Neural progenitor cell (in vitro differentiated cells): ENCODE results near the gene DHRS3.

ENCODE experiments used
- CTCF ChIP-seq: fragments of 200-600 bp; sonication (generic); IDR thresholded peaks from 2 replicates; pipeline ENCODE4 v1.5.1; 2017; ENCODE audit warnings: antibody characterized with exemption, mild to moderate bottlenecking
- EZH2 ChIP-seq: fragments of 200-600 bp; sonication (generic); IDR thresholded peaks from 2 replicates; pipeline ENCODE4 v1.6.1; 2017; ENCODE audit warnings: antibody characterized with exemption, mild to moderate bottlenecking, moderate library complexity
- EZH2phosphoT487 ChIP-seq: fragments of 200-600 bp; sonication (generic); IDR thresholded peaks from 2 replicates; pipeline ENCODE4 v1.6.1; 2017; ENCODE audit warnings: antibody characterized with exemption

DNA sequence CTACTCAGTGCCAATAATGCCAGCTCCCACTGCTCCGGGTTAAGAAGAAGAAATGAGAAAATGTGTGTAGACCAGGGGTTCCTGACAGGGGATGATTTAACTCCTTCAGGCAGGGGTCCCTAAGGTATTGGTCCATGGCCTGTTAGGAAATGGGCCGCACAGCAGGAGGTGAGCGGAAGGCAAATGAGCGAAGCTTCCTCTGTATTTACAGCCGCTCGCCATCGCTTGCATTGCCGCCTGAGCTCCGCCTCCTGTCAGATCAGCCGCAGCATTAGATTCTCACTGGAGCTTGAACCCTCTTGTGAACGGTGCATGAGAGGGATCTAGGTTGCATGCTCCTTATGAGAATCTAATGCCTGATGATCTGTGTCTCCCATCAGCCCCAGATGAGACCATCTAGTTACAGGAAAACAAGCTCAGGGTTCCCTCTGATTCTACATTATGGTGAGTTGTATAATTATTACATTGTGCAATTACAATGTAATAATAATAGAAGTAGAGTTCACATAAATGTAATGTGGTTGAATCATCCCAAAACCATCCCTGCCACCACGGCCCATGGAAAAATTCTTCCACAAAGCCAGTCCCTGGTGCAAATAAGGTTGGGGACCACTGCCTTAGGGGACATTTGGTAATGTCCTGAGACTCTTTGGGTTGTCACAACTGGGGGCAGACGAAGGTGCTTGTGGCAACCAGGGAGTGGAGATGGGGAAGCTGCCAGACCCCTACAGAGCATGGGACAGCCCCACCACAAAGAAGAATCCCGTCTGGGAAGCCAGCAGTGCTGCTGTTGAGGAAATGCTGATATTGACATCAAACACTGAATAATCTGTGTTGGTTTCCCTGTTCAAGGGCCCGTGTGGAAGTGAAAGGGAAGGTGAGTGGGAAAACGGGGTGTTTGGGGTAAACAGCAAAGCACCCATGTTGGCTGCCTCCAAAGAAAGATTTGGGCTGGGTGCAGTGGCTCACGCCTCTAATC is 60.8 kb downstream of the DHRS3 start:
- no peak for TF ChIP-seq CTCF
- TF ChIP-seq EZH2: no peak
- no peak for TF ChIP-seq EZH2phosphoT487
